ENCODE data around the gene IRF4.

GRCh38 chr6:356828-357251 is 34.7 kb upstream of the IRF4 start:
- no peak for TF ChIP-seq CTCF (IDR thresholded peaks at IDR 0.05)
- no peak for TF ChIP-seq POLR2A (IDR thresholded peaks at IDR 0.05)
- no peak for TF ChIP-seq POLR2AphosphoS5 (IDR thresholded peaks at IDR 0.05; ENCODE audit: insufficient read depth in 1 of 2, low read depth in 1 of 2)
